OCI-LY3 (cell line): ENCODE measurements around the gene EIF4EBP3.

Experiments
- CTCF ChIP-seq: fragments of 200-600, 300-600 bp; sonication (generic); IDR thresholded peaks from 2 replicates; pipeline ENCODE4 v1.5.1; 2014; ENCODE audit warnings: antibody characterized with exemption, low read length, low read depth
- EZH2phosphoT487 ChIP-seq: fragments of 200-600 bp; shearing (Covaris generic); IDR thresholded peaks from 2 replicates; pipeline ENCODE4 v1.6.1; 2018; ENCODE audit warnings: antibody characterized with exemption, mixed run types, low read depth

- no peak for TF ChIP-seq CTCF
- no peak for TF ChIP-seq EZH2phosphoT487
These were observed 1.3 kb downstream of the EIF4EBP3 start for GRCh38 chr5:140548791-140549190.
